GM12801 (cell line): ENCODE measurements around the gene RMND5A.

Experiments
- TF ChIP-seq, protein P1 (sequence below): IDR thresholded peaks from one replicate; pipeline ENCODE4 v1.5.1; 2011; ENCODE audit warnings: control low read depth; ENCODE audit not compliant: insufficient read length; ENCODE audit errors: extremely low read depth

RMND5A gene

DNA sequence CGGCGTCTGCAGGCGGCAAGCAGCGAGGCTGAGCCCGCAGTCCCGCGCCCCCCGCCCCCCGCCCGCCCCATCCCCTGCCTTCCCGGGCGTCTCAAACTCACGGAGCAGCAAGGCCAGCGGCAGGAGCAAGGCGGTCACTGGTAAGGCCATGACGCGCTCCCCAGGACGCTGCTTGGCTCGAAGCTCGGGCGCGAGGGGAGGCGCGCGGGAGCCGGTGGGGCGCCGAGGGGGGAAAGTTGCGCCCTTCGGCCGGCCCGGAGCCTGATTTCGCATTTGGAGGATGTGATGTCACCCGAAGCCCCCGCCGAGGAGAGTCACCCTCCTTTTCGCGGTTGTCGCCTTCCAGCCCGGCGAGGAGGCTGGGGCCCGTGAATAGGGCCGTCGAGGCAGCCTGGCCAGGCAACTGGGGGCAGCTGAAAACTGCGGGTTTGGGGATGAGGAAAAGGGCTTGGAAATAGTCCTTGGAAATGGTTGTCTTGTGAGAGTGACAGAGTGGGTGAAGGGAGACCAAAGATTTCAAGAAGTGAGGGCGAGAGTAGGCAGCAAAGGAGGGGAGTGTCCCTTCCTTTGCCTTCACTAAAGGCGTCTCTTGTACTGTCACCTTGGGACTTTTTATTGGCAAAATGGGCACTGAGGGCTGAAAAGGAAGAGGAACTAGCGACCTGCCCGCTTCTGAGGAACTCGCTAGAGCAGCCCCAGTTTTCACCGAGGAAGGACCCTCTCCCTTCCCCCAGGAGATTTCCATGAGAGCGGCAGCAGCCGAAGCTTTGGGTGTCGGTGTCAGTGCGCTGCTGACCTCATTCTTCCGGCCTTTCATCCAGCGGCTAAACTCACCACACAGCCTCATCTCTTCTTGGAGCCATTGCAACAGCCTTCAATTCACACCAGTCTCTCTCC is 70.8 kb downstream of the RMND5A start, which contains the start of gene CD8A:
CD8A (minus strand) TSS at position 238 of the 897 bp plus-strand sequence; CDS start at position 150, 88 bp downstream.
- TF ChIP-seq, protein P1, sequence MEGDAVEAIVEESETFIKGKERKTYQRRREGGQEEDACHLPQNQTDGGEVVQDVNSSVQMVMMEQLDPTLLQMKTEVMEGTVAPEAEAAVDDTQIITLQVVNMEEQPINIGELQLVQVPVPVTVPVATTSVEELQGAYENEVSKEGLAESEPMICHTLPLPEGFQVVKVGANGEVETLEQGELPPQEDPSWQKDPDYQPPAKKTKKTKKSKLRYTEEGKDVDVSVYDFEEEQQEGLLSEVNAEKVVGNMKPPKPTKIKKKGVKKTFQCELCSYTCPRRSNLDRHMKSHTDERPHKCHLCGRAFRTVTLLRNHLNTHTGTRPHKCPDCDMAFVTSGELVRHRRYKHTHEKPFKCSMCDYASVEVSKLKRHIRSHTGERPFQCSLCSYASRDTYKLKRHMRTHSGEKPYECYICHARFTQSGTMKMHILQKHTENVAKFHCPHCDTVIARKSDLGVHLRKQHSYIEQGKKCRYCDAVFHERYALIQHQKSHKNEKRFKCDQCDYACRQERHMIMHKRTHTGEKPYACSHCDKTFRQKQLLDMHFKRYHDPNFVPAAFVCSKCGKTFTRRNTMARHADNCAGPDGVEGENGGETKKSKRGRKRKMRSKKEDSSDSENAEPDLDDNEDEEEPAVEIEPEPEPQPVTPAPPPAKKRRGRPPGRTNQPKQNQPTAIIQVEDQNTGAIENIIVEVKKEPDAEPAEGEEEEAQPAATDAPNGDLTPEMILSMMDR, result no peak

DNA sequence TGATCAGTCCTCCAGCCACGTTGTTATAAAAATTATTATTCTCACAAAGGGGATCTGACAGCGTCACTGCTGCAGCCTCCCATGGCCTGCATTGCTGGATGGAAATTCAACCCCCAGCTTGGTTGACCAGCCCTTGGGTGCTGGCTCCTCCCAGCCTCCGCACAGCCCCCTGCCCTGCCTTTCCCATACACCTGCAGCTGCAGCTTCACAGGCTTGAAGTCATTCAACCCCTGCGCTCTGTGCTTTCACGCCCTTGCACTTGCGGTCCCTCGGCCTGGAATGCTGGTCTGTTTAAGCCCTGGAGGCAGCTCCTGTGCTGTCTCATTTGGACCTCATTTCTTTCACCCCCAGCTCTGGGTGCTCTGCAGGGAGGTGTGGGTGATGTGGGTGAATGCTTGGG is 71.5 kb downstream of the RMND5A start:
- TF ChIP-seq, protein P1, result no peak

DNA sequence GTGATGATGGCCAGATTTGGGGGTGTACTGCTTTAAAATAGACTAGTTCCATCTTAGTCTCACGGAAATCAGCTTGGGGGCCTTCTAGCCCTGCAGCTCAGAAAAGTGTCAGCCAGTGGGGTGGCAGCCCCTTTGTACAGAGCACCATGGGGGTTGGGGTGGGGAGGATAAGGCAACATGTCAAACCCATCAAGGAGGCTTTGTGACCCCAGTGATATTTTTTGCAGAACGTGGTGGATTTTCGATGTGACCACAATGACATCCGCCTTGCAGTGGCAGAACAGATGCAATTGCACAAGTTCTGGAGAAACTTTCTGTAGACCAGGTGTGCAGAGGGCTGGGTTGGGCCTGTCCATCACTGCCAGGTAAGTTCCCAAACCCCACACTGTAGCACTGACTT is 73.7 kb downstream of the RMND5A start:
- TF ChIP-seq, protein P1, result no peak

DNA sequence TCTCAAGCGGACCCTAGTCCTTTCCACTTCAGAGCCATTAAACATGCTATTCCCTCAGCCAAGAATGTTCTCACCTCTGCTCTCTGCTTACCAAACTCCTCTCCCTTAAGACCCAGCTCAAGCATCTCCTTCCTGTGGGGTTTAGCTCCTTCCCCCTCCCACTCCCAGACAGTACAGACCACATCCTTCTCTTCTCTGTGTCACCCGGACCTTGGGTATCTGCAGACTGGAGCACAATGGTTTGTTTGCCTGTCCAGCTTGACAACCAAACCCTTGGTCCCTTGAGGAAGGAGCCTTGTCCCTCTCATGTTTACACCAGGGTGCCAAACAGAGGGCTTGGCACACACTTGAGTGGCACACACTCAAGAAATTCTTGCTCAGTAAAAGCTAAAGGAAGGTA is 74.8 kb downstream of the RMND5A start:
- TF ChIP-seq, protein P1, result no peak

DNA sequence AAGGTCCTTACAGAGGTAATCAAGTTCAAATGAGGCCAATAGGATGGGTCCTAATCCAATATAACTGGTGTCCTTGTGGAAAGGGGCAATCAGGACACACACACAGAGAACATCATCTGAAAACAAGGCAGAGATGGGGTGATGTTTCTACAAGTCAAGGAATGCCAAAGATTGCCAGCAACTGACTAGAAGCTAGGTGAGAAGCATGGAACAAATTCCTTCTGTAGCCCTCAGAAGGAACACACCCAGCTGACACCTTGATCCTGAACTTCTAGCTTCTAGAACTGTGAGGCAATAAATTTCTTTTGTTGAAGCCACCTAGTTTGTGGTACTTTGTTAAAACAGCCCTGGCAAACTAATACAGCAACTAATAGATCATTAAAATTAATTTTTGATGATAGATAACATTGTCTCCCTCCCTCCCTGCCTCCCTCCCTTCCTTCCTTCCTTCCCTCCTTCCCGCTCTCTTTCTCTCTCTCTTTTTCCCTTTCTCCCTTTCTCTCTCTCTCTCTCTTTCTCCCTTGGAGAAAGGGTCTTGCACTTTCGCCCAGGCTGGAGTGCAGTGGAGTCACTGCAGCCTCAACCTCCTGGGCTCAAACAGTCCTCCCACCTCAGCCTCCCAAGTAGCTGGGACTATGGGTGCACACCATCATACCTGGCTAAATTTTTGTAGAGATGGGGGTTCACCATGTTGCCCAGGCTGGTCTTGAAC is 80.9 kb downstream of the RMND5A start:
- TF ChIP-seq, protein P1, result no peak

DNA sequence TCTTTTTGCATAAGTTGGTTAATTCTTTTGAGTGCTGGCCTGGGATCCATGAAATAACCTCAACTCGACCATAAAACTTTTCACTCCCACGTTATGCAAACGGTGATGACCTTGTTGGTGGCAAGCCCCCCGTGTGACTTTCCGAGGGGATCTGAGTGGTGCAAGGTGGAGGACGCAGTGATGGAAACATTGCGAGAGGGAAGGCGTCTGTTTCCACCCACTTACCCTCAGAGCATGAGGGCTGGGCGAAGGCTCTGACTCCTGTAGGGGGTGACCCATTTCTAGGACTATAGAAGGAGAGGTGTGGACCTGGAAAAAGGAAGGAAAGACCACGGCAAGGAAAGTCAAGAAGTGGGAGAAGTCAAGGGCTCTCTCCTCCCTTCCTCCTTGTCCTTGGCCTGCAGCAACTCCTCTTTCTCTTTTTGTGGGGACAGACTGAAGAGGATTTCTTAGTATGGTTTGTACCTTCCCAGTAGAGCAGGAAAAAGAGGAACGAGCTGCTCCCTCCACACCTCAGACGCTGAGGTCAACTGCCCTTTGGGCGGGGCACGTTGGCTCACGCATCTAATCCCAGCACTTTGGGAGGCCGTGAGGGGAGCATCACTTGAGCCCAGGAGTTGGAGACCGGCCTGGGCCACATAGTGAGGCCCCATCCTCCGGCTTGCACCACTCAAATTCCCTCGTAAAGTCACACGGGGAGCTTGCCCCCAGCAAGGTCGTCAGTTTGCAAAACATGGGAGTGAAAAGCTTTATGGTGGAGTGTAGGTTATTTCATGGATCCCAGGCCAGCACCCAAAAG is 86.2 kb downstream of the RMND5A start:
- TF ChIP-seq, protein P1, result no peak

DNA sequence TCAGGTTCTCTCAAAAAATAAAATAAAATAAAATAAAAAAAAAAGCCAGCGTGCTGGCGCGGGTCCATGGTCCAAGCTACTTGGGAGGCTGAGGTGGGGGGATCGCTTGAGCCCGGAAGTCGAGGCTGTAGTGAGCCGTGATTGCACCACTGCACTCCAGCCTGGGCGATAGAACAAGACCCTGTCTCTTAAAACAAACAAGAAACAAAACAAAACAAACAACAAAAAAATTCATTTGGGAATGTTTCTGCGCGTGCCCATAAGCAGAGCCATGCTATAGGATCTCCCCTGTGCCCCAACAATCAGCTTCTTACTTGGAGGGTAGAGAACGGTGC is 87.0 kb downstream of the RMND5A start:
- TF ChIP-seq, protein P1, result no peak
